Suppressor macrophage (primary cell): ENCODE data around the gene NR2F1.

ENCODE experiments used
- DNase-seq, 4 experiments: peaks; one replicate each; pipeline ENCODE4 v3.0.0-alpha.2; 2020 to 2022

The NR2F1 gene

GRCh38 chr5:93642526-93642925 is 59.5 kb downstream of the NR2F1 start:
- DNase-seq, result no peak
